ENCODE results near the gene PDE9A.

PDE9A gene

GRCh38 chr21:42644223-42645208, 8.9 kb upstream of the PDE9A start:
- DNase-seq: no peak

- no peak for DNase-seq
These were observed 8.0 kb upstream of the PDE9A start for GRCh38 chr21:42645211-42646075.

GRCh38 chr21:42646076-42646825, 7.2 kb upstream of the PDE9A start:
- no peak for DNase-seq

GRCh38 chr21:42646836-42647235, 6.6 kb upstream of the PDE9A start:
- DNase-seq: no peak

GRCh38 chr21:42648606-42649005, 4.8 kb upstream of the PDE9A start:
- DNase-seq: no peak

- DNase-seq: no peak
These were observed 4.0 kb upstream of the PDE9A start for GRCh38 chr21:42649122-42650032.

- no peak for DNase-seq
These were observed 3.4 kb upstream of the PDE9A start for GRCh38 chr21:42650033-42650370.

GRCh38 chr21:42650441-42651421, 2.7 kb upstream of the PDE9A start:
- DNase-seq: no peak

GRCh38 chr21:42651515-42652401, 1.7 kb upstream of the PDE9A start:
- DNase-seq: peak; percentile 87 to 91

- DNase-seq: peak; percentile 85 to 88
These were observed 742 bp upstream of the PDE9A start for GRCh38 chr21:42652527-42653230.

- DNase-seq: peak; percentile 89 to 94
These were observed 925 bp downstream of the PDE9A start for GRCh38 chr21:42654179-42654912.

GRCh38 chr21:42654913-42655795, 1.7 kb downstream of the PDE9A start:
- DNase-seq: no peak

GRCh38 chr21:42655796-42656770, 2.7 kb downstream of the PDE9A start:
- no peak for DNase-seq

GRCh38 chr21:42656872-42657271, 3.5 kb downstream of the PDE9A start:
- no peak for DNase-seq

- no peak for DNase-seq
These were observed 4.4 kb downstream of the PDE9A start for GRCh38 chr21:42657676-42658319.

Data from NCI-H524 (cell line).